ENCODE data around the gene UBIAD1.
"Not testable (repeated sequence)": the region's sequence is repeated elsewhere in the genome, so short reads cannot be mapped to it uniquely, and the experiment has no call there.

The UBIAD1 gene, protein sequence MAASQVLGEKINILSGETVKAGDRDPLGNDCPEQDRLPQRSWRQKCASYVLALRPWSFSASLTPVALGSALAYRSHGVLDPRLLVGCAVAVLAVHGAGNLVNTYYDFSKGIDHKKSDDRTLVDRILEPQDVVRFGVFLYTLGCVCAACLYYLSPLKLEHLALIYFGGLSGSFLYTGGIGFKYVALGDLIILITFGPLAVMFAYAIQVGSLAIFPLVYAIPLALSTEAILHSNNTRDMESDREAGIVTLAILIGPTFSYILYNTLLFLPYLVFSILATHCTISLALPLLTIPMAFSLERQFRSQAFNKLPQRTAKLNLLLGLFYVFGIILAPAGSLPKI

DNA sequence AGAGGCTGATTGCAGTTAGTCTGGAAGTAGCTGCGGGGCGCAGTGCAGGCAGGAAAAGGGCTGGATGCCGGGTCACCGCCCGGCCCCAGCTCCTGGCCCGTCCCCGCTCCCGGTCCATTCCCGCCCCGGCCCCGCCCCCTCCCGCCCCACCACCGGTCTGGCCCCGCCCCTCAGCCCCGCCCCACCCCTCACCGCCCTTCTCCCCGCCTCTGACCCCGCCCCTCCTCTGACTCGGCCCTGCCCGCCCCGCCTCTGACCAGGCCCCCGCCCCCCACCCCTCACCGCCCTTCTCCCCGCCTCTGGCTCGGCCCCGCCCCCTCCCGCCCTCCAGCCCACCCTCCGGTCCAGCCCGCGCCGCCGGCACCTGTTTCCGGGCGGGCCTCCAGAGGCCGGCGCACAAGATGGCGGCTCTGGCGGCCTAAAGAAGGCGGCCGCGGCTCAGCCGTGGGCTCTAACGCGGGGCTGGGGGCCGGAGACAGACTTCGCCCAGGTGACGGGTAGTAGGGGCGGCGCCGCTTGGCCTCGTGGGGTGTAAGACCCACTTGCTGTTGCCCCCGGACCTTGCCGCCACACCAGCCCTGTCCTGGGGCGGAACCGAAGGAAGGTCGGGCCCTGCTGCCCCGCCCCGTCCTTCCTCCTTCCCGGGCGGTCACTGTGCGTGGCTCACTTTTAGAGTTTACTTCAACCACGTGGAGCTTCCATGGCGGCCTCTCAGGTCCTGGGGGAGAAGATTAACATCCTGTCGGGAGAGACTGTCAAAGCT is at the start of gene UBIAD1:
Gene UBIAD1 (plus strand): TSS at position 367 of the 763 bp plus-strand sequence. CDS start 334 bp downstream, at position 701.
- peak; percentile 88 for DNase-seq

DNA sequence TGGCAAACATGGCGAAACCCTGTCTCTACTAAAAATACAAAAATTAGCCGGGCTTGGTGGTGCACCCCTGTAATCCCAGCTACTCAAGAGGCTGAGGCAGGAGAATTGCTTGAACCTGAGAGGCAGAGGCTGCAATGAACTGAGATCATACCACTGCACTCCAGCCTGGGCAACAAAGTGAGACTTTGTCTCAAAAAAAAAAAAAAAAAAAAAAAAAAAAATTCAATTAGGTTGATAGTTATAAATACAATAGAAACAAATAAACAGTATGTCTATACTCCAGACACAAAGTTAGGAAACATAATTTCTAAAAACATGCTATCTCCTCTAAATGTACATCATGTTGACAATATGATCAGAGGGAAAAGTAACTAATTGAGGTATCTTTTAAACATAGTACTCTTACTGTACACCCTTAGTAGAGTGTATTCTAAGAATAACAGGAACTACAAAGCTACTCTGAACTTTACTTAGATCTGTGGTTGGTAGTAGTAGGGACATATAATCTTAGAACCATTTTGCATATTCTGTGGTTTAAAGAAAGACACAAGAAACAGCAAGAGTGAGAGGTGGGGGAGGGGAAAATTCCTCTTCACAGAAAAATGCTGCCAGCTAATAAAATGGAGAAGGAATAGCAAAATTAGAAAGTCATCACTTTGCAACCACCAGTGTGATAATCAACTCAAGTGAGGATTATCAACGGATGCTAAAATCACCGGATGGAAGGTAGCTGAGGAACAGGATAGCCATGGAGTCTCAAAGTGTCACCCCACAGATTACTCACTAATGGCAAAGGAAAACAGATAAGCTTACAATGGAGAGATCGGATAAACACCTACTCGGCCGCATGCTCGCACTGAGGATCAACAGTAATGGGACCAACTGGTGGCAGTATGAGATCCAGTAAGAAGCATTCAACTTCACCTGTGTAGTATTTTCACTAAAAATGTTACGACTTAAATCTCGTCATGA is 45.6 kb upstream of the UBIAD1 start:
- no peak for DNase-seq

DNA sequence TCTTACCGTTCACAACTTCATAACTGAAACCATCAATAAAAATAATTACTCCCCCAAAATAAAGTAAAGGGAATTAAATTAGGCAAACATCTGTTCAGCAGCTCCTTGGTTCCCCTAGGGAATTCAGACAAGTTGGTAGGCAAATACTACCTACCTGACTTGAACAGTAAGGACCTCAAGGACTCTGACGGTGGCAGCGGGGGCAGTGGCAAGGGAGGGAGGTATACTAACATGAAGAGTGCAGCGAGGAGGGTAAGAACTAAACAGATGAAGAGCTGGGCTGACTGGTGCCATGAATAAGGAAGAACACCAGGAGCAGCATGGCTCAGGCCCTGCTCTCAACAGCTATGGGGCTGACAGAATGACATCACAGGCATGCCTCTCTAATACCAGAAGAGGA is 43.8 kb upstream of the UBIAD1 start:
- DNase-seq = no peak

DNA sequence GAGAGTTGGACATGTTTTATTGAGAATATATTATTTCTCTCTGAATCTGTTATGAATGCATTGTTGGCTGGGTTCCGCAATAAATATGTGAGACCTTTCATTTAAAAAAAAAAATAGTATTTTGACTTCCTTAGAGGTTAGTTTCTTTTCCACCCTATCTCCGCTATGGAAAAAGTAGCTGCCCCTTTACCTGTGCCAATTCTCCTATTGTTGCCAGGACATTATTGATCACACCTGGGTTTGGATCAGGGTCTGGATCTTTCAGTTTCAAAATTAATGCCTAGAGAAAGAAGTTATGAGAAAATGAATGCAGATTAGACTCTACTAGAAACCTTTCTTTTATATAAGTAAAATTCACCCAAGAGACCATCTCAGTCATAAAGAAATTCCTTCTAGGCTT is 39.8 kb upstream of the UBIAD1 start:
- DNase-seq = no peak

DNA sequence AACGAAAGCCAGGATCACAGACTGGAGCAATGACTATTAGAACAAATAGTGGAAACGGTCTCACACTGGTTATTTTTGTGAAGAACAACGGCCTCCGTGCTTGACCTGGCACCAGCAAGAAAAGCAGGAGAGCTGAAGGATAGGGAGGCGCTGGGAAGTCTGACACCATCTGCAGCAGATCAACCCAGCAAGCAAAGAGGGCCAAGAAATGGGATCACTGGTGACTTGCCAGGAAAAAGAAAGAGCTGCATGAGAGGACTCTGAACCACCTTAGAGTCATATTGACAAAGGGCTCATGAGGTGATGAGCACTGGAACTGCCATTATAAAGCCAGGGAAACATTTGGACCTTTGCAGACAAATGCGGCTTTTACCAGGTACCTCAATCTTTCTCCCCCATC is 35.6 kb upstream of the UBIAD1 start:
- DNase-seq = no peak

DNA sequence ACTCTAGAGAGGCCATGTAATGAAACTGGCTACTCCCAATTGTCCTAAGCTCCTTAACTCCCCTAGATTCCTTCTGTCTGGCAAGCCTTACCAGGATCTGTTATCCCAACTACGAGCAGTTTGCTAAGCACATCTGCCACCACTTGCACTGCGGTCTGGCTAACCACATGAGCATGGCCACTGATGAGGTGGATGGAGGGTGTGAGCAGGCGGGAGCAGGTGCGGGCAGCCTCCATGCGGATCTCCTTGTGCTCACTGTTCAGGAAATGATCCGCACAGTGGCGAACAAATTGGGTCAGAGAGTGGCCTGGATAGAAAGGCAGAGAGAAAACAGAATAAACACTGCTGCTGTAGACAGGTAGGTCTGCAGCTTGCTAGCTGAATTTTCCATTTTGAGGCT is 34.7 kb upstream of the UBIAD1 start:
- no peak for DNase-seq

DNA sequence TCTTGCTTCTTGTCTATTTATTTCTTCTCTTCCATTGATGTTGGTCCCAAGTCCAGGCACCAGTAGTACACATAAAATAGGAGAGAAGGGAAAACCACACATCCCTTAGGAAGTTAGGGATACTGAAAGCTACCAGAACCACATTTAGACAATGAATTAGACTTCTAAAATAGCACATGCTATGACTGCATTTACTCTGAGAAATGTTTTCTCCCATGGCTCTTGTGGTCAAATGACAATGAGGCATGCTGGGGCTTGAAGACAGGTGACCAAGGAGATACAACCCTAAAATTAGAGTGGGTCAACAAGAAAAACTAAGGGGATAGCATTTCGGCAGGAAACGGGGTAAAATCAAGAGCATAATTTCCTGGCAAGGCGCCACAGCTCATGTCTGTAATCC is 27.8 kb upstream of the UBIAD1 start:
- DNase-seq = no peak

DNA sequence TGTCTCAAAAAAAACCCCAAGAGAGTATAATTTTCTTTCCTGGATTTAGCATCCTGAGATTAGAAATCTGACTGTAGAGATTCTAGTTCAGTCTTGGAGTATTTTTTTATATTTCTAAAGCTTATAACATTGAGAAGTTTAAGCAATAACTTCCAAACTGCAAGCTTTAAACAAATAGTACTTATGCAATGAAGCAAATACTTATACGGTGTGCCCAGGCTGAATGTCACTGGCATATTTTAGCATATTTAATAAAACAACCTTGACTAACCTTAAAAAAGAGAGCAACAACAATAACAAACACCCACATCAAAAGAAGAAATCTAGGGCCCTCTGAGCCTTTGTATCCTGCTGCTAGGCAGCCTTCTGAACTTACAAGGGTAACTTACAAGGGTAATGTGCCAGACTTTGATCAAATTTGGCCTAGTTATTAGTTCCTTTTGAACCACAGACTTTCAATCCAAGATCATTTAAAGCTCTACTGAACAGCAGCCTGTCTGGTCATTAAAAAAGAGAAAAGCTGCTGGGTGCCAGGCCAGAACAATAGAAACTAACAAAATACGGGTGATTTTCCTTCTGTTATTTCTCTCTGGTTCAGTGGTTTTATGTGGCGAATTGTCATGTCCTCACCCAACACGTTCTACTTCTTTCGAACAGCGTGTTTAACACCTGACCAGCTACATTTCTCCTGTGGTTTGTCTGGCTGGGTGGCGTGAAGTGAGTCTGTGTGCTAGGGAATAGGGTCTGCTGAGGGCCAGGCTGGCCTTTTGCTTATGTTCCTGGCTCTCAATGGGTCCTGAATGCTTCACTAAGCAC is 26.9 kb upstream of the UBIAD1 start:
- DNase-seq = no peak

DNA sequence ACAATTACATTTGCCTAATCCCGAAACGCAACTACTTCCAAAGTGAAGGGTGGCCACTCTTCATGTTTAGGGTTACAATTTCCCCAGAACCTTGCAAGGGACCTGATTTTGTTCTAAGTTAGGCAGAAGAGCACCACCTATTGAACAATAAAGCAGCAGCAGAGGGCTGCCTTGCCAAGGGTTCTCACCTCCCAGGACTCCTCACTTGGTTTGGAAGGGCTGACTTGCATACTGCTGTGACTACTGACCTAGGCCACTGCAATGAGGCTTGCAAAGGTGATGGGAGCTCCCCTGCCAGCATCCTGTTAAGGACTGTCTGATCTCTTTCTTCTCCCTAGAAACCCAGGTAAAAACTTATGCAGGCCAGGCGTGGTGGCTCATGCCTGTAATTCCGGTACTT is 24.8 kb upstream of the UBIAD1 start:
- no peak for DNase-seq

DNA sequence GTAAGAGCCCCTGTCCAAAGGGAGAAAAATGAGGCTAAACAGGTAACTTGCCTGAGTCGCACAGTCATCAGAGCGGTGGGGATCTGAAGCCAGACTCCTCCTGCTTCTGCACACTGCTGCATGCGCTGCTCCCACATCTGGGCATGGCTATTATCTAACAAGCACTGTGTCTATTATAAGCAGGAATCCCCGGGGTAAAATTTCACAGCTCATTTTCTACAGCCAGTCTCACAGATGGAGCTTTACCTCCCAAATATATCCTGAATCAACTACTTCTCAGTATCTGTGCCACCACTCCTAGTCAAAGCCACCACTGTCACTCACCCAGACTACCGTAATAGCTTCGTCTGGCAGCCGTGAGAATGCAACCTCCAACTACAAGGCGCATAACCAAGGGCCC is 20.5 kb upstream of the UBIAD1 start:
- no peak for DNase-seq

DNA sequence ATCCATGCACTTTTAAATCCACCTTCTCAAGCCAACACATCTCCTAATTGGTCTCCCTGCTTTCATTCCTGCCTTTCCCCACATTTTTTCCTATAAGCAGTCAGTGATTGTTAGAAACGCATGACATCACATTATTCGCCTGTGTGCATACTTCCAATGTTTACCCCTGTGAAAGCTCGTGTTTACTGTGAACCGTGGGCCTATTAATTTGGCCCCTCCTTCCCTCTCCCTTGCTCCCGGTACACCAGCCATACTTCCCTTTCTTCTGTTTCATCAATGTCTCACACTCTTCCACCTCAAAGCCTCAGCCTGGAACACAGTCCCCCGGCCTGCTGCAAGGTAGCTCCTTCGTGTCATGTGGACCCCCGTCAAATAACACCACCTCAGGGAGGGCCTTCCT is 19.8 kb upstream of the UBIAD1 start:
- no peak for DNase-seq

DNA sequence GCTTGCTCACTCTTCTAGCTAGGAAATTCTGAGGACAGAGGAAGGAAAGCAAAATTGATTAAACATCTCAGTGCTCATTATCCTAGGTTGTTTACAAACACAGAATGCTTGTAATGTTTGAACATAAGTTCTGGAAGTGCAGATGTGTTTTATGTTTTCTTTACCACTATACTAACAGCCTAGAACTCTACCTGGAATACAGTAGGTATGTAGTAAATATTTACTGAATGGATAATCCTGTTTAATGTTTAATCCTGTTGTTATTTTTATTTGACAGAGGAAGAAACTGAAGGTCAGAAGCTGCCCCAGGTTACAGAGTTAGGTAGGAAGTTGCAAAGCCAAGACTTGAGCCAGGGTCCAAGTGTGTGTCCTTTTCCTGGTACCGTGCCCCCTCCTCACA is 16.7 kb upstream of the UBIAD1 start:
- no peak for DNase-seq

DNA sequence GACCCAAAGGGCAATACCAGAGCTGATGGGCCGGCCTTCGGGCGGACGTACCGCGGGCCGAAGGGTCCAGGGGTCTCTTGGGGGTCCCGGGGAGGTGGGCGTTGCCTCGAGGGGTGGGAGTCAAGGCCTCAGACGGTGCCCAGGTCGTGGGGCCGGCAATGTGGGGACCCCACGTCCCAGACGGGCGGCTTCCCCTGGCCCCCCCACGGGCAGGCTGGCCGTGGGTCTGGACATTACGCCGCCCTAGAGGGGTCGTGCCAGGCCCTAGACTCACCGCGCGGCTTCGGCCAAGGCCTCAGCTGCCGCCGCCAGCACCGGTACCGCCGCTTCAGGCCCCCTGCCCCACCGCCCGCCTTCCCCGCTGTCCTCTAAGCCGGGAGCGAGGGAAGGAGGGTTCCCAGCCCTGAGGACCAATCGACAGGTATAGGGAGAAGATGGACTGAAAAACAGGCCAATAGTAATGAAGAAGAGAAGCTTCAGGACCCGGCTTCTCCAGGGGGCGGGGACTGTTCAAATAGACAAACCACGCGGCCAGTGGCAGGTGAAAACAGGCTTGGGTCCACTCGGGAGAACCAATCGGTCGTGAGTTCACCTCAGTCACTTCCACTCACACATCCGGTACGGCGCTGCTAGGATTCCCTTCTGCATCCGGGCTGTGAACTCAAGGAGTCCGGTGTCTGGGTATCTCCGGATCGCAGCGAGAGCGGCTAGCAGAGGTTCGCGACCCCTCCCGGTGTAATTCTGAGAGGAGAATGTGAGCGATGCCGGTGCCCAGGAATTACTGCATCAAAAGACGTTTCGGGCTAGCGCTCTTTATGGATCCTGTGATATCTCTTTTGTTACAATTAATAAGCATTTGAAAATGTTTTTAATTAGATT is 10.6 kb upstream of the UBIAD1 start, which contains the start of gene MTOR:
Gene MTOR (minus strand): TSS at position 381 of the 879 bp plus-strand sequence. CDS start 3,142 bp downstream, outside the sequence.
- DNase-seq = peak; percentile 97

DNA sequence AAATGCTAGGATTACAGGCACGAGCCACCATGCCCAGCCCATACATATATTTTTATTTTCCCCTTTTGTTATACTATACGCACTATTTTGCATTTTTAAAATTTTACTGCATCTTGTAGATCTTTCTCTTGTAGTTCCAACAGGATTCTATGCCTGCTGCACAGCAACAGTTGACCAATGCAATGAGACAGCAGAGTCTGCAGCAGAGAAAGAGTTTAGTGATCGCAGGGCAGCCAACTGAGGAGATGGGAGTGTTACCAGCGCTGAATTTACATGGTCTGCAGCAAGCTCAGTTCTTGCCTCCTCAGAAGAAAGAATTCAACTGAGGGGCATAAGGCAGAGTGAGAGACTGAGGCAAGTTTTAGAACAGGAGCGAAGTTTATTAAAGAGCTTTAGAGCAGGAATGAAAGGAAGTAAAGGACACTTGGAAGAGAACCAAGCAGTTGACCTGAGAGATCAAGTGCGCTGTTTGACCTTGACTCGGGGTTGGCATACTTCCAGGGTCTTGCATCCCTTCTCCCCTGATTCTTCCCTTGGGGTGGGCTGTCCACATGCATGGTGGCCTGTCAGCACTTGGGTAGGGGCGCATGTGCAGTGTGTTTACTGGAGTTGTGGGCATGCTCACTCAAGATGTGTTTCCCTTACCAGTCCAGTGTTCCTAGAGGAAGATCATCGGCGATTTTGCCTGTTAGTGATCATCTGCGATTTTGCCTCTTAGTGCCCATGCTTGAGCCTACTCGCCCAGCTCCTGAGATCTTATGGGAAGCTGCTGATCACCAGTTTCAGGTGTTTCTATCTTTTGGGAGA is 6.5 kb upstream of the UBIAD1 start:
- no peak for DNase-seq

DNA sequence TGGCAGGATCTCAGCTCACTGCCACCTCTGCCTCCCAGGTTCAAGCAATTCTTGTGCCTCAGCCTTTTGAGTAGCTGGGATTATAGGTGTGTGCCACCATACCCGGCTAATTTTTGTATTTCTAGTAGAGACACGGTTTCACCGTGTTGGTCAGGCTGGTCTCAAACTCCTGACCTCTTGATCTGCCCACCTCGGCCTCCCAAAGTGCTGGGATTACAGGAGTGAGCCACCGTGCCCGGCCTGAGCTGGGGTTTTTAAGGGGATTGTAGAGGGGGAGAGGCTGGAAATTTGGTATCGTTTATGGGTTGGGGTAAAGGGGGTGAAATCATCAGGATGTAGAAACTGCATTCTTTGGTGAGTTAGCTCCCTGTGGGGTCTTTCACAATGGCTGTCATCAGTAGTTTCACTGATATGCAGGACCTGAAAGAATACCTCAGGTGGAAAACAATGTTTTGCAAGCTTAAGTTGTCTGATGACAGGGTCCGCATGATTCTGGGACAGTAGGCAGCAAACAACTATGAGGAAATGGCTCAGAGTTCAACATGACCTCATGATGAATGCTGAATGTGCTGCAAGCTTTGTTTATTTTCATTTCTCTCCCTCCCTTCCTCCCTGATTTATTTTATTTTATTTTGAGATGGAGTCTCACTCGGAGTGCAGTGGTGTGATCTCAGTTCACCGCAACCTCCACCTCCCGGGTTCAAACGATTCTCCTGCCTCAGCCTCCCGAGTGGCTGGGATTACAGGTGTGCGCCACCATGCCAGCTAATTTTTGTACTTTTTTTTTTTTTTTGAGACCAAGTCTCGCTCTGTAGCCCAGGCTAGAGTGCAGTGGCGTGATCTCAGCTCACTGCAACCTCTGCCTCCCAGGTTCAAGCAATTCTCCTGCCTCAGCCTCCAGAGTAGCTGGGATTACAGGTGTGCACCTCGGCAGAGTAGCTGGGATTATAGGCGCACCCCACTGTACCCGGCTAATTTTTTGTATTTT is 5.4 kb upstream of the UBIAD1 start:
- DNase-seq = not testable (repeated sequence)

DNA sequence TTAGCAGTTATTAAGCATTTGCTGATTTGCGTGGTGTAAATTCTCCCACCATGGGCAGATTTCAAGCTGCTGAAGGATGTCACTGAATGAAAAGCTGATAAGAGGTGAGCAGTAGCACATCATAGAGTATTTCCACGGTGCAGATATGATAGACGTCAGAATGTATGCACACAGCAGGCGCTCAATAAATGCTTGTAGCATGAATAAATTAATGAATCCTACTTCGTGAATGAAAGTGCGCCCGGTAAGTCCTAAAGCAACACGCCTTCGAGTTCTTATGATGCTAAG is 510 bp upstream of the UBIAD1 start:
- no peak for DNase-seq

DNA sequence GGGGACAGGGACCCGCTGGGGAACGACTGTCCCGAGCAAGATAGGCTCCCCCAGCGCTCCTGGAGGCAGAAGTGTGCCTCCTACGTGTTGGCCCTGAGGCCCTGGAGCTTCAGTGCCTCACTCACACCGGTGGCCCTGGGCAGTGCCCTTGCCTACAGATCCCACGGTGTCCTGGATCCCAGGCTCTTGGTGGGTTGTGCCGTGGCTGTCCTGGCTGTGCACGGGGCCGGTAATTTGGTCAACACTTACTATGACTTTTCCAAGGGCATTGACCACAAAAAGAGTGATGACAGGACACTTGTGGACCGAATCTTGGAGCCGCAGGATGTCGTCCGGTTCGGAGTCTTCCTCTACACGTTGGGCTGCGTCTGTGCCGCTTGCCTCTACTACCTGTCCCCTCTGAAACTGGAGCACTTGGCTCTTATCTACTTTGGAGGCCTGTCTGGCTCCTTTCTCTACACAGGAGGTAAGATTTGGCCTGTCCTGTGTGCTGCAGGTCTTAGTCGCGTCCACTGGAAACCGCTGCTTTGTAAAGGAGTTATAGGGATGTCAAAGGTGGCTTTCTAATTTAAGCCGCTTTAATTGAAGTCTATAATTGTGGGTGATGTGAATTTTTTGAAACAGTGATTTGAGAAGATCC is 717 bp downstream of the UBIAD1 start:
- no peak for DNase-seq

DNA sequence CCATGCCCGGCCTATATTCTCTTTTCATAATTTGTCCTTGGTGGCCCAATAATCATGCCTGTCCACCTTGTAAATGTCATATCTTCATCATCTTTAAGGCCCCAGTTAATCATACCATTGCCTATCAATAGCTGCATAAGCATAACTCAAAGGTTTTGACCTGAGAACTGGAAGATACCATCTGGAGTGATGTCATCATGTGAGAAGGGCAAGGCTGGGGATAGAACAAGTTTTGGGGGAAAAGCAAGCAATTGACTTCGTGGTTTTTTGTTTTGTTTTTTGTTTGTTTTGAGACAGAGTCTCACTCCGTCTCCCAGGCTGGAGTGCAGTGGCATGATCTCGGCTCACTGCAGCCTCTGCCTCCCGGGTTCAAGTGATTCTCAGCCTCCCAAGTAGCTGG is 6.2 kb downstream of the UBIAD1 start:
- DNase-seq = no peak

DNA sequence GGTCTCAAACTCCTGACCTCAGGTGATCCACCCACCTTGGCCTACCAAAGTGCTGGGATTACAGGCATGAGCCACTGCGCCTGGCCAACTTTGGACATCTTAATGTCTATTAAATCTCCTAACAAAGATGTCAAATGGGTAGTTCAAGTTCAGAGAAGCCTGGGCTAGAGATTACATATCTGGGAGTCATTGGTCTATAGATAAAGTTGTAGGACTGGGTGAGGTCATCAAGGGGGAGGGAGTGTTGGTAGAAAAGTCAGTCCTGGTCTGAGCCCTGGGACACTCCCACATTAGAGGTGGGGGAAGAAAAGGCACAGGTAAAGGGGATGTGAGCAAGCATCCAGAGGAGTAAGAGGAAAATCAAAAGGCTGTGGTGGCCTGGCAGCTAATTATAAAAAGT is 6.6 kb downstream of the UBIAD1 start:
- no peak for DNase-seq

All from NK-92 treated with Interleukin-12 subunit alpha and Interleukin-12 subunit beta, amount 100 ng/mL, for 24 hours (cell line).